Hypothalamus (tissue), 51 donors: ENCODE results near the gene RALB.
"Not testable (repeated sequence)": the region's sequence is repeated elsewhere in the genome, so short reads cannot be mapped to it uniquely, and the experiment has no call there.

Source experiments
- DNase-seq, 51 donors: peaks; one replicate each; lab custom pipeline; 2025; lab: John Stamatoyannopoulos, UW

Gene RALB

GRCh38 chr2:120224735-120225548 is 27.7 kb upstream of the RALB start:
- DNase-seq = no peak

GRCh38 chr2:120225549-120226065 is 27.0 kb upstream of the RALB start:
- DNase-seq = no peak

GRCh38 chr2:120226316-120226715 is 26.3 kb upstream of the RALB start:
- no peak for DNase-seq

- DNase-seq = no peak
These were observed 25.3 kb upstream of the RALB start for GRCh38 chr2:120227111-120227991.

GRCh38 chr2:120228503-120228902 is 24.1 kb upstream of the RALB start:
- no peak for DNase-seq

GRCh38 chr2:120229341-120229740 is 23.3 kb upstream of the RALB start:
- DNase-seq = no peak

GRCh38 chr2:120230515-120231471 is 21.9 kb upstream of the RALB start:
- no peak for DNase-seq

GRCh38 chr2:120231564-120231973 is 21.1 kb upstream of the RALB start:
- no peak for DNase-seq

- no peak for DNase-seq
These were observed 20.5 kb upstream of the RALB start for GRCh38 chr2:120231974-120232635.

- no peak for DNase-seq
These were observed 19.4 kb upstream of the RALB start for GRCh38 chr2:120233292-120233691.

- not testable (repeated sequence) for DNase-seq
These were observed 17.5 kb upstream of the RALB start for GRCh38 chr2:120235158-120235557.

GRCh38 chr2:120235681-120236080 is 17.0 kb upstream of the RALB start:
- DNase-seq = no peak

- no peak for DNase-seq
These were observed 16.3 kb upstream of the RALB start for GRCh38 chr2:120236316-120236715.

- DNase-seq = no peak
These were observed 15.9 kb upstream of the RALB start for GRCh38 chr2:120236791-120237190.

GRCh38 chr2:120237491-120237902 is 15.2 kb upstream of the RALB start:
- no peak for DNase-seq

GRCh38 chr2:120238728-120239487 is 13.7 kb upstream of the RALB start:
- no peak for DNase-seq

- no peak for DNase-seq
These were observed 13.0 kb upstream of the RALB start for GRCh38 chr2:120239488-120240287.

GRCh38 chr2:120240901-120241429 is 11.7 kb upstream of the RALB start:
- no peak for DNase-seq
